Stimulated activated CD4-positive, alpha-beta T cell treated with anti-CD3 and anti-CD28 coated beads, Interleukin-4, amount 100 ng/mL, for 48 hours (primary cell): ENCODE measurements around the gene KCNS1.
A peak's percentile ranks its signal among the peaks of the same experiment; 100 is the strongest.

ENCODE experiments used
- DNase-seq, 2 donors: peaks; one replicate each; pipeline ENCODE4 v3.0.0-alpha.2; 2020; ENCODE audit warnings: low read depth in 2 of 2

The KCNS1 gene

GRCh38 chr20:45109634-45110033, 8.7 kb upstream of the KCNS1 start:
- no peak for DNase-seq

GRCh38 chr20:45105317-45105716, 4.4 kb upstream of the KCNS1 start:
- no peak for DNase-seq

DNA sequence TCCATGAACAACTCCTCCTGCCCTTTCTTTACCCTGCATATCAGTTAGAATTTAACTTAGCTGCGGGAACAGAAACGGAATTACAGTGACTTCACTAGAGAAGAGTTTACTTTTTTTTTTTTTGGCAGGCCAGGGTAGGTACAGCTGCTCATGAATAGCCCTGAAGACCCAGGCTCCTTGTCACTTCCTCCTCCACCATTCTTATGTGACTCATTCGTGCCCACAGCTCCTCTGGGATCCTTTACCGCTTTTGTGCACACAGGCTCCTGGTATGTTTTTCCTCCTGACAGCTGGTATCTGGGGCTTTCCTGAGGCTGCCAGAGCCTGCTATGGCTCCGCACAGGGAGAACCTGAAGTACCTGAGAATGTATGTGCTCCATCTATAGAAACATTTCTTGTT, 3.9 kb upstream of the KCNS1 start:
- DNase-seq, result no peak

- no peak for DNase-seq
These were observed 2.1 kb upstream of the KCNS1 start for GRCh38 chr20:45103072-45103471.

DNA sequence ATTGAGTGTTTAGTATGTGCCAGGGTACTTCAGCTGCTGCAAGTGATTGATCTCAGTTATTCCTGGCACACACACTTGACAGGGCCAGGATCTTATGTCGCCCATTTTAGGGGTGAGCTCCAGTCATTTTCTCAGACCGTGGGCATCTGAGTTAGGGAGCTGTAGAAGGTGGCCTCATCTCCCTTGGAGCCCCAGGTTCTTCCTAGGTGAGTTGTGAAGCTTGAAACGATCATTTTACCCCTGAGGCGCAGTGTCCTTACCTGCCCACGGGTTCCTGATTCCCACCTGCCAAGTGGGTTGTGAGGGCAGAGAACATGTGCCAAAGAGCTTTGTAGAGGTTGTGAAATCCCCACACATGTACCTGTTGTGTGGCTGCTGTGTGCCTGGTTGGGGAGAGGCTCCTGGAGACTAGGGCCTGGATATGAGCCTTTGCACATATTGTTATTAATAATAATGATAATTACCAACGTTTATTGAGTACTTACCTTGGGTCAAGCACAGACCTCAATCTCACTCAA, 465 bp upstream of the KCNS1 start:
- no peak for DNase-seq

GRCh38 chr20:45098103-45098773, 2.7 kb downstream of the KCNS1 start:
- DNase-seq, result peak in 1 of 2 donors; percentile 12

- peak; percentile 21 to 39 for DNase-seq
These were observed 3.3 kb downstream of the KCNS1 start for GRCh38 chr20:45097485-45098102.

GRCh38 chr20:45096781-45097180, 4.1 kb downstream of the KCNS1 start:
- DNase-seq, result no peak

DNA sequence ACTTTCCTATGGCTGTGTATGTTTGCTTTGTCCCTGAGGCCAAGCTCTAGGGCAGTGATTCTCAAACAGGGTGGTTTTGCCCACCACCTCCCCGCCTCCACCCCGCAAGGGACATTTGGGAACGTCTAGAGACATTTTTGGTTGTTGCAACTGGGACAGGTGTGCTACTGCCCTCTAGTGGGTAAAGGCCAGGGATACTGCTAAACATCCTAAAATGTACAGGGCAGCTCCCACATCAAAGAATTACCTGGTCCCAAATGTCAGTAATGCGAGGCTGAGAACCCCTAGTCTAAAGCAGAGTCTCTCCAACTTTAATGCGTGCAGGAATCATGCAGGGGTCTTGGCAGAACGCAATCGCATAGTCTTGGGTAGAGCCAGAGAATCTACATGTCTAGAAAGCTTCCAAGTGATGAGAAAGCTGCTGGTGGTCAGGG, 5.1 kb downstream of the KCNS1 start:
- peak; percentile 44 to 57 for DNase-seq

DNA sequence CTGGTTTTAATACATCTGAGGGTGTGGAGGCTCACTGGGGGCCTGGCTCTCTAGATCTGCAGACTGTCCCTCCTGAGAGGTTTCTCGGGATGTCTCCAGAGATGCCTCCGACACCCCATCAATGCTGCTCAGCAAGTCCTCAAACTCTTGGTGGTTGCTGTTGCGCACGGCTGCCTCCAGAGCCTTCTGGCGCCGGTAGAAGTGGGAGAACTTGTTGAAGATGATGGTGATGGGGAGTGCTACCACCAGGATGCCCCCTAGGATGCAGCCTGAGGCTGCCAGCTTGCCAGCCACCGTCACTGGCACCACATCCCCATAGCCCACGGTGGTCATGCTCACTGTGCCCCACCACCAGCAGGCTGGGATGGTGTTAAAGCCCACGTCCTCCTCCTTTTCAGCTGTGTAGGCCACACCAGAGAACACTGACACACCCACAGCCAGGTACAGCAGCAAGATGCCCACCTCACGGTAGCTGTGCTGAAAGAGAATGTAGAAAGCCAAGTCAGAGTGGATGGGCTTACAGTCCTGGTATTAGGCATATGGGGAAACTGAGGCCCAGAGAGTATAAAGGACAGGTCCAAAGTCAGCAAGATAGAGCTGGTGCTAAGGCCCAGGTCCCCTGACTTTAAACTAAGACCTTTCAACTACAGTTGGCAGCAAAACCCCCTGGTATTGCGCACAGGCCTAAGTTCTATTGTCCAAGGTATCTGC, 5.9 kb downstream of the KCNS1 start:
- DNase-seq, result no peak

- no peak for DNase-seq
These were observed 6.7 kb downstream of the KCNS1 start for GRCh38 chr20:45094201-45094600.

DNA sequence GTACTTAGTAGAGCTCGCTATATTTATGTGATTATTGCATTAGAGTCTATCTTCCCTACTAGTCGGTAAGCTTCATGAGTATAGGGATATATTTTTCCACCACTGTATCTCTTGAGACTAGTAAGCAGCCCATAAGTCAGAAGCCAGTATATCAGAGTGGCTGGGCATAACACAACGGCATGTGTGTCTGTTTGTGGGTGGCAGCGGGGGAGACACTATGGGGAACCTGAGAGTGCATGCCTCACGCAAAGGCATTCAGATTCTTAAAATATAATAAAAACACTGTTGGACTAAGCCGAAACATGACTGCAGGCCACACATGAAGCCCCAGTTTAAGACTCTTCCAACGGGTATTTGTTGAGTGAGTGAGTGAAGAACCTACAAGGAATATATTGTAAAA, 8.0 kb downstream of the KCNS1 start:
- DNase-seq, result no peak

- no peak for DNase-seq
These were observed 9.6 kb downstream of the KCNS1 start for GRCh38 chr20:45091366-45091765.

DNA sequence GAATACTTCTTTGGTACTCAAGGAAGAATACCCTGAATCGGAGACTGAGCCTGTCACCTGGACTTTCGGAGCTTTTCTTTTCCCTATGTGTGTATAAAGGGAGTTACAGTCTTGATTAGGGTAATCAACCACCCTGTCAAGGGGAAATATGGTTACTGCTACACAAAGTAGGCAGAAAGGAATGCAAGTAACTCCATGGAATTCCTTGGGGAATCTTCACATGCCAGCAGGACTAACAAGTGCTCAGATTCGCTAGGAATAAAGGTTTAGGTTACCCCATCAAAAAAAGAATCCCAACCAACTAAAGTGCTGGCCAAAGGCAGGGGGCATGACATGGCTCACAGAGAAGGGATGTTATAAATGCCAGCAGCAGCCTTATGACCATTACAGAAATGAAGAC, 10.4 kb downstream of the KCNS1 start:
- DNase-seq, result no peak

DNA sequence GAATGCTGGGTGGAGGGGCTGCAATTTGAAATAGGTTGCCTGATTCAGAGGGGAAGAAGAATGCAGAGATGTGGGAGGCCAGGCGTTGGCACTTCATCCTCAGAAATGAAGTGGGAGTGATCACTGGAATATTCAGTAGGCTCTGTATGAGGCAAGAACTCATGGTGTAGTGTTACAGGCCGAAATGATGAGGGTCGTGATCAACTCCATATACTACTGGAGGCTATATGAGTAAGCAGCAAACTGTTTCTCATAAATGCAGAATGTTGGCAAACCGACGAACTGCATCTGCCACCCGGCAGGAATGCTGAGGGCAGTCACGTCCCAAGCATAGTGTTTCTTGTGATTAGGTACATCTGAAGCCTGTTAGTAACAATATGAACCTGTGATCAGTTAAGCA, 12.7 kb downstream of the KCNS1 start:
- no peak for DNase-seq

DNA sequence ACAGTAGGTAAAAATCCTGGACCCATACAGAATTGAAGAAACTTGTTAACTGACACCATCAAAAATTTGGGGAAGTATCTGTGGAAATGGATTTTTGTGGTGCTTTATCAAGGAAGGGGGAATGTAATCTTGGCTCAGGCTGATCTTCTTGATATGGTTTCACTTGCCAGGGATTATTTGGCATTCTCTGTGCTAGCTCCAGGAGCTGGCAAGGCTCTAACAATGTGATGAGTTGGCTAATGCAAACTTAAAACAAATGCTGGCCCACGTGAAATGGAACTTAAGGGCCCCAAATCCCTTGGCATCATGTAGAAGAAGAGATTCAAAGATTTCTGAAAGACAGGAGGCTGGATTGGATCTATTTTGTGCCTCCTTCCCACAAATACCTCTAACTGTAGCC, 13.1 kb downstream of the KCNS1 start:
- DNase-seq, result no peak

DNA sequence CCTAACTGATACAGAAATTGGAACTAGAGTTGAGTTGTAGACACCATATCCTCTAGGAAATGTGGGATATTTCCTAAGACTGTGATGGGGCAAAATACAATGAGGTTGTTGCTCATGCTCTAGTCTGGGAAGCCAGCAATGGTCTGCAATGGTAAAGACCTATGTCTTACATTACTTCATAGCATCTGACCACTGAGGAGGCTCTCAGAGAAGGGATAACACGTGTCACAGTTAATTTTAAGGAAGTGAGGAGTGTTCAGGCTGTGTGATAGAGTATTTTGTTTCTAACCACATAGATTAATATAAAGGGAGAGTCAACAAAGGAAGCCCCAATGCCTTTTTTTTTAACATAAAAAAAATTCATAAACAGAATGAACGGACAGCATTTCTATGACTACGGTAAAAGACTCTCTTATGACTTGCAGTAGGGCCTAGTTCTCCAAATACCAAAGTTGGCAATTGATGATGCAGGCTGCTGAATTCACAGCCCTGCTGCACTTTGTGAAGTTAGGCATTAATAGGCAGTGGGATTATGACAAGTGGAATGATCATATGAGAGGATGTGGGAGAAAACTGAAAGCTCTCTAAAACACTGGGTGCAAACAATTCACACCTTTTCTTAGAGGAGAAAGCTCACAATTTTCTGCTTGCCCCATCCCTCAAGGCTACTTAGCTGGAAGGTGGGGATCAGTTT, 13.7 kb downstream of the KCNS1 start:
- no peak for DNase-seq

GRCh38 chr20:45085867-45086266, 15.1 kb downstream of the KCNS1 start:
- DNase-seq, result no peak

DNA sequence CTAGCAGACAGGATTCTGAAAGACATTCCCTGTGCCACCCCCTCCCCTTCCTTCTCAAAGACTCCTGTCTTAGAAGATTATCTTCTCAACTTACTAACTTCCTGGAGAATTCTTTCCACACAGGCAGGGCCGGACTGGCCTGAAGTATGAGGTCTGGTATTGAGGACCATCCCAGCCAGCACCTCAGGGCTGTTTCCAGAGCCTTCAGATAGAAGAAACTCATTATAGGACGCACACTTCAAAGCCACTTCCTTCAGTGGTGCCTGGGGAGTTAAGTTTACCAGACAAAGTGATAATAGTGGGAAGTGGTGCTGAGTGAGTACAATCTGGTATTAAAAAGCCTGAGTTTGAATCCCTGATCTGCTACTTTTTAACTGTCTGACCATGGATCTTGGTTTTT, 15.6 kb downstream of the KCNS1 start:
- no peak for DNase-seq

DNA sequence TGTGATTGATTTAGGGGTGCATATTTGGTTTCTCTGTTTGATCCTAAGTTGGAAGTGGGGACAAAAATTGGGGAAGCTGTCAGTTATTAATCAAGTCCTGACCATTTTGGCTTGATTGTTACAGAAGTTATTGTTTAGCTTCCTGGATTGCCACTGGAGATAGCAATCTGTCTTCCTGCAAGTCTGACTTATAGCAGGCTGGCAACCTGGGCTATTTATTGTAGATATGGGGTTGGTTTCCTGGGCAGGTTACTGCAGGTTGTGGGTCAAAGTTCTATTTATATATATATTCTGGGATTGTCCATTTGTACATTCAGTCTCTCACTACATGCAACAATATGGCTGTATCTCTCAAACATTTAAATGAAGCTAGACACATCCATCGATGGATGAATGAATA, 17.8 kb downstream of the KCNS1 start:
- no peak for DNase-seq

- DNase-seq, result no peak
These were observed 18.5 kb downstream of the KCNS1 start for GRCh38 chr20:45082468-45082867.

GRCh38 chr20:45080867-45081624, 19.9 kb downstream of the KCNS1 start:
- no peak for DNase-seq
